Inferior parietal cortex (tissue), 1 donor: ENCODE results near the gene BAIAP2L1.
A peak's percentile ranks its signal among the peaks of the same experiment; 100 is the strongest.

Experiments used
- DNase-seq: peaks from one replicate; pipeline ENCODE4 v3.0.0-alpha.2; 2016; ENCODE audit errors: extremely low spot score

Gene BAIAP2L1

GRCh38 chr7:98294798-98295382 lies 106.0 kb downstream of the BAIAP2L1 start:
- DNase-seq = peak; percentile 36

- no peak for DNase-seq
Measured at GRCh38 chr7:98294326-98294725, 106.6 kb downstream of the BAIAP2L1 start.

DNA sequence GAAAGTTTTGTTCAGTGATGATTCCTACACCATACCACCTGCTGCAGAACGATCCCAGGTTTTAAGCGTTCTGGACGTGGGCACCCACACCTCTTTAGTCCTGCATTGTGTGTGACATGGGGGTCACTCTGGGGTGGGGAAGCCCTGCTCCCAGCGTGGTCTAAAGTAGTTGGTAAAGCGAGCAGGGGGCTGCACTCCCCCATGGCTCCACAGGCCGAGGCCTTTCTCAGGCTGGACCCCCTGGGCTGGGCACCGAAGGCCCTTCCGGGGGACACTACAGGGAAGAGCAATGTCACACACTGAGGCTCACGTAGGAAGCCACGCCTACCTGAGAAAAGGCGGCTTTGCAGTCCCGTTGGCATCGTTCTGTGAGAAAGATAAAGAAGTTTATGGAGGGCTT lies 107.1 kb downstream of the BAIAP2L1 start:
- no peak for DNase-seq

DNA sequence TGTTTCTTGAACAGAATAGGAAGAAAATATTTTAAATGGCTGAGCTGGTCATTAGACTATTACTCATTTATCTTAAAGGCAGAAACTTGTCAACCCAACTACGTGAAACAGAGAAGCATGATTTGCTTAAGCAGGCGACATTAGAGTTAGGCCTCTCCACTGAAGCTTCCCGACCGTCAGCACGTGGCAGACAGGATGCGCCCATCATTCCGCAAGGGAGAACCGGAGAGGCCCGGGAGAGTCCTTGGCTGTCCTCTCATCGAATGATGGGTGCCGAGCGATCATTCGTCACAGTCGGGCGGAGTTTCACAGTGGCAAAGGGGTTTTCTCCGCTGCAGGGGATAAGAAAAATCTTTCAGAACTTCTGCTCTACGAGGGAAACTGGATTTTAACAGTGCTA lies 107.6 kb downstream of the BAIAP2L1 start:
- no peak for DNase-seq

GRCh38 chr7:98291717-98292116 lies 109.2 kb downstream of the BAIAP2L1 start:
- DNase-seq = no peak

DNA sequence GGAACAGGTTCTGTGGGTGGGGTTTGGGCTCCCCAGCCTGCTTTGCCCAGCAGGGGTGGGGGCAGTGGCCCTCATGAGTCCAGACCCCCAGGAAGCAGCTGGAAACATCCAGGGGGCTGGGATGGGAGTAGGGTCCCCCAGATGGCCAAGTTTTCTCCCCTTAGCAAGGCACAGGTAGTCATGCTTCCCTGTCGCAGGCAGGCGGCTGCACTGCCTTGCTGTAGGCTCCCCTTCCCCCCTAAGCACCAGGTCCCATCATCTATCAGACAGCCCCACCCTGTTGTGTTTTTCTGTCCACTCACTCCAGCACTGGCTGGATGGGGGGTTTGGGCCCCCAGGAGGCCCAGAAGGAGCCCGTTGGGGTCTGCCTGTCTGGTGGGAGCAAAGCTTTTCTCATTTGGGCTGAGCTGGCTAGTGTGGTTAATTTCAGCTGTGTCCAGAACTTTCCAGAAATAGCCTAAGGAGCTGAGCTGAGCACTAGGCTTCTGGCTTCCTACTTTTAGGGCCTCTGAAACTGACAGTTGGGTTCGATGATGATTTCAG lies 111.5 kb downstream of the BAIAP2L1 start:
- DNase-seq = no peak

DNA sequence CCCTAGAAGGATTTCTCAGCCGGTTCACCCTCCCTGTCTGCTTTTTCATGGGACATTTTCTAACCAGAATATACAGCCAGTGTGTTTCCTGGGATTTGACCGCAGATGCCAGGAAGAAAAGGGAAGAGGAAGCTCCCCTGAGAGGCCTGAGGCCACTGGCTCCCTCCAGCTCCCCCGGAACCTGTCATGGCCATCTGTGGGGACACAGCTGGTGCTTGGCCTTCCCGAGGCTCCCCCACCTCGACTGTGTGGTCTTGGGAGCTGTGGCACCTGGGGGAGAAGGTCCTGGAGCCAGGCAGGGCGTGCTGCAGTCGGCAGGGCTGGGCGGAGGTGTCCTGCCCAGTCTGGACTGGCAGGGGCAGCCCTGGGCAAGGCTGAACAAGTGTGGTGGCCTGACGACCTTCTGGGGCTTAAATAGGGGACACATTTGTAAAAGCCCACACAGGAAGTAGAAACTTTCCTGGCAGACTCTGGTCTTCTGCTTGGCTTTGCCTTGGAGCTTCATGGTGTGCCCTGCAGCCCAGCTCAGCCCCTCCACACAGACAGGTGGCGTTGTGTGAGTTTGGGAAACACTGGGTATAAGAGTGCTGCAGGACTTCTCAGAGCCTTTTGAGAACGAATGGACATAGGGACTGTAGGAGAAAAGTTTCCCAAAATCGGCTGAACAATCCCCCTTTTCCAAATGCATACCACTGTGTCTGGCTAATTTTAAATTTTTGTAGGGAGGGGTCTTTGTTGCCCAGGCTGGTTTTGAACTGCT lies 112.6 kb downstream of the BAIAP2L1 start:
- no peak for DNase-seq

- DNase-seq = no peak
Measured at GRCh38 chr7:98287486-98287959, 113.4 kb downstream of the BAIAP2L1 start.

GRCh38 chr7:98286701-98287485 lies 114.0 kb downstream of the BAIAP2L1 start:
- no peak for DNase-seq

GRCh38 chr7:98286093-98286539 lies 114.8 kb downstream of the BAIAP2L1 start:
- no peak for DNase-seq

DNA sequence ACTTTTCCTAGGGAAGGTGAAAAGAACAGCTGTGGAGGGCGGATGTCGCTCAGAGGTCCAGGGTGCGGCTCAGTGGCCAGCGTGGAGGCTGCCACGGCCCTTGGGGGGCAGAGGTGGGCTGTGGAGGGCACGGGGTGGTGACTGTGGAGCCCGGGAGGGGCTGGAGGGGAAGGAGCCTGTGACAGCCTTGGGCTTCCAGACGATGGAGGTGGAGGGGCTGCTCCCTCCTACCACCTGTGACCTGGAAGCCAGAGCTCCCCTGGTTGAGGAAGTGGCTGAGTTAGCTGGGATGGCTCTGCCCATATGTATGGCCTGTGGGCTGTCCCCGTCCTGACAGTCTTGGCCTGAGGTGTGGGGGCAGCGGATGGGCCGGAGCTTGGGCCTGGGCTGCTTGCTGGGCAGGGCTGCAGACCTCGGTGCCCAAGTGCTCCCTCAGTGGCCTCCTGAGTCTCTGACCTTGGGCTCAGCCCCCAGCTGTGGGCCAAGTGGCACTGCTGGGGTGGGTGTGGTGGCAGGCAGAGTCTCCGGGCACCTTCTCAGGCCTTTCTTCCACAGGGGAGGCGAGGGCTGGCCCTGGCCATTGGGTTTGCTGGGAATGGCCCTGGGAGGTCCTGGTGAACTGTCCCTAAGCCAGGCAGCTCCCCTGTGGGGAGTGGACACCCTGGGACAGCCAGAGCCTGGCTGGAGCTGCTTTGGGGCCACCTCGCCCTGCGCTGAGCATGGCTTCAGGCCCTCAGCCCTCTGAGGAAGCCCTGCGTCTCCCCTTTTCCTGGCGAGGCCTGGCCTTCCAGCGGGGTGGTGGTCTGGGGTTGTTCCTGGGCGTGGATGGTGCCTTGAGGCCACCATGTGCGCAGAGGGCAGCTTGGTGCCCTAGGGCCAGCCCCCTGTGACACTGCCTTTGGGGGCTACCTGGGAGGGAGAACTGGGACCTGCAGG lies 115.5 kb downstream of the BAIAP2L1 start:
- DNase-seq = no peak

GRCh38 chr7:98284335-98285036 lies 116.4 kb downstream of the BAIAP2L1 start:
- no peak for DNase-seq

DNA sequence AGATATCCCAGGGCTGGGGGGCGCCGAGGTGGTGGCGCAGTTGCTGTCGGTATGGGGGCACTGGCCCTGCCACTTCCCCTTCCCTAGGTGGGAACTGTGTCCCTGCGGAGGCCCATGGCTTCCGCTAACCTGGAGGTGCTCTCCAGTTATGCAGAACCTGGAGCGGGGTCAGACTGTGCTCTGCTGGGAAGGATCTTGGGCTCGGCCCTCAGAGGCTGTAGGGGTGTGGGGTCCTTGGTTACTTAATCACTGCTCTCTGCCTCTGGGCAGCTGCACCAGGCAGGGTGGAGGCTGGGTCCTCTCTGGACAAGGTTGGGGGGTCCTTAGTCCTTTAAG lies 117.0 kb downstream of the BAIAP2L1 start:
- no peak for DNase-seq

DNA sequence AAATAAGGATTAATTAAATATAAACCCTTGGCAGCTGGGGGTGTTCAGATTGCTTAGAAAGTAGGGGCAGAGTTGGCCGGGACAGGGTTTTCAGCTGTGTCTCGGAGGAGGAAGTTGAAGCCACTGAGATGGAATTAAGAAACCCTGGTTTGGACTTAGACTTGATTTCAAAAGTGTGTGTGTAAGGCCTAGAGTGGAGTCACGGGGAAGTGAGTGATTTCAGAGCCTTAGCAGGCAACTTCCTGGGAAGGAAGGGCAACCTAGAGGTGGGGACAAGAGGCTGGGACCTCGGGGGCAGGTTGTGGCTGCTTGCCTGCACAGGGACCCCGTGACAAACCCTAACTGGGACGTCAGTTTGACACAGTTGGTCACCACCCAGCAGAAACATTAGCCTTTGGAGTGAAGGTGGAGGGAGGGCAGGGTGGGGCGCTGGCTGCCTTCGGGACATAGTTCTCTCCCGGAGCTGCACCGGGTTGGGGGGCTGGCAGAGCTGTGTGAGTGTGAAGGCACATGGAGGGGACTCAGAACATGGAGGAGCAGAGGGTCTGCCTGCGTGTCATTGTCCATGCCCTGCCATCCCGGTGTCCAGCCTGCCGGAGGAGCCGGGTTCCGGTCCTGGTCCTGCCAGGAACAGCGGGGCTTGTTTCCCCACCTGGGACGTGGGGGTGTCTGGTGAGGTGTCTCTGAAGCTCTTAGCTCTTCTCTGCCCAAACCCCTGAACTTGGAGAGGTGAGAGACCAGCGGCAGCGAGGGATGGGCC lies 117.6 kb downstream of the BAIAP2L1 start:
- no peak for DNase-seq

GRCh38 chr7:98282703-98283102 lies 118.2 kb downstream of the BAIAP2L1 start:
- DNase-seq = no peak

- DNase-seq = no peak
Measured at GRCh38 chr7:98281757-98282606, 118.9 kb downstream of the BAIAP2L1 start.

DNA sequence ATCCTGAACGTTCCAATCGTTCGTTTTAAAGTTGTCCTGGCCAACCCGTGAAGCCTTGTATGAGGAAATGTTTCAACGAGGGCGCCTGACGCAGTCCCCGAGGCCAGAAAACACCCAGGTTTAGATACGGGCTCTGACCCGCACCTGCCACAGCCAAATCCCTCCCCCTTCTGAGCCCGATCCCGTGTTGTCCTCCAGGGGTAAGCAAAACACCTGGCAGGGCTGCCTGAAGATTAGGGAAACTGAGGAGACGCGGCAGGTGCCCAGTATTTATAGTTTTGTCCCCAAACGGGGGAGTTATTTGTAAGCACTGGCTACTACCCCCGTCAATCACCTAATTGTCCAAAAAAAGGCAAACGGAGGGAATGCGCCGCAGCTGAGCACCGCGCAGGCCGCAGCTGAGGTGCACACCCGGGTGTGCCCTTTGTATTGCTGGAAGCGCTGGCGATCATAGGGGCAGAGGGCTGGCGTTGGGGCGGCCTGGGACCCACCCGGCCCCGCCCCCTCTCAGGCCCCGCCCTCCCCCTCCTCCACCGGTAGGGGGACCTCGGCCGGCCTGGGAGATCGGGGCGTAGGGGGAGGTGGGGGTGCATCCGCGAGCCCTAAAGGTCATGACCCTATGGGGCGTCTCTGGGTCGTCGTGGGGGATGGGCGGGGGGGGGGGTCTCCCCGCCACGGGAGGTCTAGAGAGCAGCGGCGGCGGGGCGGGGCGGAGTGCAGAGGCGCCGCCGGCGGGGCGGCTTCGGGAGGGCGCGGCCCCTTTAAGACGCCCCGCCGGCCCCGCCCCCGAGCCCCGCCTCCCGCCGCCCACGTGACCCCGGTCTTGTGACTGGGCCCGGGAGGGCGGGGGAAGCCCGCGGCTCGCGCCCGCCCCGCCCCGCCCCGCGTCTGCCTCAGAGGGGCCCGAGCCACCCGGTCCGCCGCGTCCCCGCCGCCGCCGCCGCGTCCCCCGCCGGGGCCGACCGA lies 119.8 kb downstream of the BAIAP2L1 start, which contains the start of gene BRI3:
Gene BRI3 (plus strand): TSS at position 896 of the 966 bp plus-strand sequence. CDS start 110 bp downstream, outside the sequence.
- peak; percentile 79 for DNase-seq

DNA sequence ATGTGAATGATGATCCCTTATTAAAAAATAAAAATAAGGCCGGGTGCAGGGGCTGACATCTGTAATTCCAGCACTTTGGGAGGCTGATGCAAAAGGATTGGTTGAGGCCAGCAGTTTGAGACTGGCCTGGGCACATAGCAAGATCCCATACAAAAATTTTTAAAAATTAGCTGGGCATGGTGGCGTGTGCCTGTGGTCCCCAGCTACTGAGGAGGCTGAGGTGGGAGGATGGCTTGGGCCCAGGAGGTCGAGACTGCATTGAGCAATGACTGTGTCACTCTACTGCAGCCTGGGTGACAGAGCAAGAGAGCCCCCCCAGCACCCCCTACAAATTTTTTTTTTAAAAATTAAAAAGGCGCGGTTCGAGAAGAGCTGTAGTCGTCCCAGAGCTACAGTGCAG lies 120.6 kb downstream of the BAIAP2L1 start:
- DNase-seq = no peak
